WTC11 (cell line): ENCODE measurements around the gene IL17RE.

Experiments
- ATF2 ChIP-seq: sonication (generic); formaldehyde crosslinking; IDR thresholded peaks from 2 replicates; pipeline ENCODE4 v1.8.1; 2022; ENCODE audit warnings: low read depth, missing genetic modification reagents, borderline replicate concordance
- CREB1 ChIP-seq: sonication (generic); formaldehyde crosslinking; IDR thresholded peaks from 2 replicates; pipeline ENCODE4 v1.8.0; 2023; ENCODE audit warnings: mild to moderate bottlenecking, missing genetic modification reagents
- CTCF ChIP-seq: fragments of 200-600 bp; IDR thresholded peaks from 2 replicates; pipeline ENCODE4 v1.8.0; 2022; ENCODE audit warnings: antibody characterized with exemption
- E2F1 ChIP-seq: sonication (generic); formaldehyde crosslinking; IDR thresholded peaks from 2 replicates; pipeline ENCODE4 v1.8.0; 2022; ENCODE audit warnings: mild to moderate bottlenecking, missing genetic modification reagents
- HMGXB4 ChIP-seq: sonication (generic); formaldehyde crosslinking; IDR thresholded peaks from 2 replicates; pipeline ENCODE4 v1.8.1; 2023; ENCODE audit warnings: mild to moderate bottlenecking, moderate library complexity, missing genetic modification reagents
- JUN ChIP-seq: sonication (generic); formaldehyde crosslinking; IDR thresholded peaks from 2 replicates; pipeline ENCODE4 v1.8.0; 2023; ENCODE audit warnings: mild to moderate bottlenecking, missing genetic modification reagents
- NFYB ChIP-seq: sonication (generic); formaldehyde crosslinking; conservative IDR thresholded peaks from 2 replicates; pipeline ENCODE4 v1.8.0; 2022; ENCODE audit warnings: low read depth, missing genetic modification reagents
- USF2 ChIP-seq: sonication (generic); formaldehyde crosslinking; IDR thresholded peaks from 2 replicates; pipeline ENCODE4 v1.8.1; 2023; ENCODE audit warnings: mild to moderate bottlenecking, missing genetic modification reagents, moderate library complexity
- ZNF512 ChIP-seq: sonication (generic); formaldehyde crosslinking; IDR thresholded peaks from 2 replicates; pipeline ENCODE4 v1.8.1; 2022; ENCODE audit warnings: missing genetic modification reagents, borderline replicate concordance

GRCh38 chr3:9945358-9945757 lies 42.7 kb downstream of the IL17RE start:
- TF ChIP-seq E2F1 (CRISPR knock-in tag): no peak
- TF ChIP-seq NFYB (CRISPR knock-in tag): no peak
- TF ChIP-seq HMGXB4 (CRISPR knock-in tag): no peak
- no peak for TF ChIP-seq CREB1 (CRISPR knock-in tag)
- no peak for TF ChIP-seq CTCF
- no peak for TF ChIP-seq ZNF512
- TF ChIP-seq ATF2 (CRISPR knock-in tag): no peak
- TF ChIP-seq JUN (CRISPR knock-in tag): no peak
- TF ChIP-seq USF2 (CRISPR knock-in tag): no peak
